Keratinocyte (primary cell): Measurements from ENCODE around the gene CEP170B. TPM values are rescaled to one million over a fixed set of nuclear protein-coding genes. Genes with fewer than 3 reads are reported as not detected.

Experiments
- DNase-seq: peaks from one replicate; pipeline ENCODE4 v3.0.0-alpha.2; 2011; ENCODE audit warnings: low read depth, missing footprints, low spot score
- FAIRE-seq: peaks from 2 replicates; lab custom pipeline; 2011; peaks lifted over from hg19 to GRCh38; lab: Jason Lieb, UNC
- H2AFZ ChIP-seq: 2 replicates; pipeline ENCODE4 v1.6.0; 2012; ENCODE audit warnings: low read length, control low read depth, inconsistent platforms; ENCODE audit not compliant: control insufficient read depth
- H3K27ac ChIP-seq: 2 replicates; pipeline ENCODE4 v1.5.1; 2011; ENCODE audit warnings: low read length; ENCODE audit not compliant: control insufficient read depth, insufficient read depth
- H3K27me3 ChIP-seq: 3 replicates; pipeline ENCODE4 v1.6.0; 2011; ENCODE audit warnings: low read length; ENCODE audit not compliant: control insufficient read depth, insufficient read depth; ENCODE audit errors: extremely low read depth
- H3K36me3 ChIP-seq, 2 experiments: 2 replicates in 1 of 2; 3 replicates in 1 of 2; pipeline ENCODE4 v1.5.1; 2011; ENCODE audit warnings: low read length in 2 of 2, mild to moderate bottlenecking in 1 of 2; ENCODE audit not compliant: control insufficient read depth in 2 of 2, insufficient read depth in 2 of 2; ENCODE audit errors: extremely low read depth in 1 of 2
- H3K4me1 ChIP-seq: 3 replicates; pipeline ENCODE4 v1.5.1; 2011; ENCODE audit warnings: low read length; ENCODE audit not compliant: control insufficient read depth, insufficient read depth; ENCODE audit errors: extremely low read depth
- H3K4me2 ChIP-seq: 3 replicates; pipeline ENCODE4 v1.6.0; 2011; ENCODE audit warnings: low read depth, low read length; ENCODE audit not compliant: control insufficient read depth, insufficient read depth; ENCODE audit errors: extremely low read depth
- H3K4me3 ChIP-seq, 3 experiments: fragments of 200-600 bp in 1 of 3; sonication (generic) in 1 of 3; 2 replicates in 2 of 3; 3 replicates in 1 of 3; pipeline ENCODE4 v1.5.1; 2011 to 2016; ENCODE audit warnings: low read length in 3 of 3, mild to moderate bottlenecking in 3 of 3, control low read depth in 2 of 3, inconsistent platforms in 1 of 3, low read depth in 1 of 3, mixed read lengths in 1 of 3, mixed run types in 1 of 3, moderate library complexity in 1 of 3; ENCODE audit not compliant: control insufficient read depth in 2 of 3, insufficient read depth in 2 of 3; ENCODE audit errors: extremely low read depth in 1 of 3
- H3K79me2 ChIP-seq: 2 replicates; pipeline ENCODE4 v1.6.0; 2012; ENCODE audit warnings: low read length; ENCODE audit not compliant: control insufficient read depth, insufficient read depth
- H3K9ac ChIP-seq: 3 replicates; pipeline ENCODE4 v1.6.0; 2011; ENCODE audit warnings: low read length; ENCODE audit not compliant: control insufficient read depth, insufficient read depth; ENCODE audit errors: extremely low read depth
- H3K9me1 ChIP-seq: 3 replicates; pipeline ENCODE4 v1.6.0; 2011; ENCODE audit warnings: low read length; ENCODE audit not compliant: control insufficient read depth, insufficient read depth; ENCODE audit errors: extremely low read depth
- H3K9me3 ChIP-seq: 2 replicates; pipeline ENCODE4 v1.5.1; 2012; ENCODE audit warnings: low read depth, low read length; ENCODE audit not compliant: control insufficient read depth
- H4K20me1 ChIP-seq: 3 replicates; pipeline ENCODE4 v1.6.0; 2011; ENCODE audit warnings: low read length; ENCODE audit not compliant: control insufficient read depth, insufficient read depth; ENCODE audit errors: extremely low read depth
- EZH2 ChIP-seq: IDR thresholded peaks from one replicate; pipeline ENCODE4 v1.6.1; 2012; ENCODE audit warnings: inconsistent platforms, mild to moderate bottlenecking, low read length, moderate library complexity
- dilution Hi-C: fragments of 300-500 bp; cut with MboI; formaldehyde crosslinking; loops from one replicate; pipeline ENCODE4 v1.7.0; 2020; ENCODE audit warnings: low sequenced_read_pairs; ENCODE audit not compliant: extremely low pct_ligation_motif_present
- polyA plus RNA-seq, 5 experiments: library from polyadenylated mRNA; depleted of rRNA in 3 of 5; stranded (reverse) in 3 of 5; stranded (forward) in 1 of 5; unstranded in 1 of 5; fragments of >200 nt; gene quantifications; 1 replicate in 1 of 5; 2 replicates in 3 of 5; 3 replicates in 1 of 5; pipeline versions ENCODE4 v1.2.1 to v1.2.3, GENCODE V29; 2011 to 2012; ENCODE audit warnings: missing spikeins in 2 of 5, low read depth in 1 of 5, low replicate concordance in 1 of 5
- TF ChIP-seq, protein P1 (sequence below), 3 experiments: IDR thresholded peaks in 1 of 3; conservative IDR thresholded peaks in 1 of 3; optimal IDR thresholded peaks in 1 of 3; 2 replicates in 2 of 3; 3 replicates in 1 of 3; pipeline versions ENCODE3 to v1.5.1; 2011; ENCODE audit warnings: low read length in 3 of 3, mild to moderate bottlenecking in 3 of 3, moderate library complexity in 2 of 3, control low read depth in 1 of 3, inconsistent platforms in 1 of 3; ENCODE audit not compliant: insufficient read depth in 2 of 3; ENCODE audit errors: extremely low read depth in 1 of 3

CEP170B gene
- polyA plus RNA-seq, 1 donor (not counting 4 experiments of a cell fraction or from before 2014, with no cell fraction given), result 8.7 TPM

DNA sequence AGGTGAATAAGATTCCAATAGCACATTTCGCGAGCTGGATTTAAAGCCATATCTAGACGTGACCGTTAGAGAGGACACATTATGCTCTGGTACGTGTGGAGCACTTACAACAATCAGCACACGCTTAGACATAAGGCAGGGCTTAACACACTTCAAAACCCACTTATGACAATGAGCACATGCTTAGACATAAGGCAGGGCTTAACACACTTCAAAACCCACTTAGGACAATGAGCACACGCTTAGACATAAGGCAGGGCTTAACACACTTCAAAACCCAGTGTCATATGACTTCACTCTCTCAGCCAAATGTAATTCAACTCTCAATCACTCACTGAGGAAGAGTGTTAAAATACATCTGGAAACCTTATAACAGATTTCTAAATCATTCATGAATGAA is 48.4 kb downstream of the CEP170B start:
- Histone ChIP-seq H3K9me3 (no peaks in the 10 kb centered on the region), H3K4me1 (no peaks in the 10 kb centered on the region), H3K27me3 (no peaks in the 10 kb centered on the region), H3K4me2 (no peak overlapping the region), H3K9me1 (no peaks in the 10 kb centered on the region), H3K79me2 (no peaks in the 10 kb centered on the region), H4K20me1 (no peaks in the 10 kb centered on the region), H3K36me3 (no peaks in the 10 kb centered on the region), H3K9ac (no peak overlapping the region), H3K27ac (no peak overlapping the region), H3K4me3 (no peak overlapping the region), H2AFZ (no peak overlapping the region)
- FAIRE-seq (no peak), DNase-seq (no peak)
- dilution Hi-C loops, result no loop called here
- TF ChIP-seq EZH2, result no peak
- TF ChIP-seq, protein P1, sequence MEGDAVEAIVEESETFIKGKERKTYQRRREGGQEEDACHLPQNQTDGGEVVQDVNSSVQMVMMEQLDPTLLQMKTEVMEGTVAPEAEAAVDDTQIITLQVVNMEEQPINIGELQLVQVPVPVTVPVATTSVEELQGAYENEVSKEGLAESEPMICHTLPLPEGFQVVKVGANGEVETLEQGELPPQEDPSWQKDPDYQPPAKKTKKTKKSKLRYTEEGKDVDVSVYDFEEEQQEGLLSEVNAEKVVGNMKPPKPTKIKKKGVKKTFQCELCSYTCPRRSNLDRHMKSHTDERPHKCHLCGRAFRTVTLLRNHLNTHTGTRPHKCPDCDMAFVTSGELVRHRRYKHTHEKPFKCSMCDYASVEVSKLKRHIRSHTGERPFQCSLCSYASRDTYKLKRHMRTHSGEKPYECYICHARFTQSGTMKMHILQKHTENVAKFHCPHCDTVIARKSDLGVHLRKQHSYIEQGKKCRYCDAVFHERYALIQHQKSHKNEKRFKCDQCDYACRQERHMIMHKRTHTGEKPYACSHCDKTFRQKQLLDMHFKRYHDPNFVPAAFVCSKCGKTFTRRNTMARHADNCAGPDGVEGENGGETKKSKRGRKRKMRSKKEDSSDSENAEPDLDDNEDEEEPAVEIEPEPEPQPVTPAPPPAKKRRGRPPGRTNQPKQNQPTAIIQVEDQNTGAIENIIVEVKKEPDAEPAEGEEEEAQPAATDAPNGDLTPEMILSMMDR (optimal IDR thresholded peaks at IDR 0.05 in 1 of 3, IDR thresholded peaks at IDR 0.05 in 1 of 3, conservative IDR thresholded peaks at IDR 0.05 in 1 of 3; ENCODE audit: extremely low read depth in 1 of 3, insufficient read depth in 2 of 3, low read length in 3 of 3), result no peak

DNA sequence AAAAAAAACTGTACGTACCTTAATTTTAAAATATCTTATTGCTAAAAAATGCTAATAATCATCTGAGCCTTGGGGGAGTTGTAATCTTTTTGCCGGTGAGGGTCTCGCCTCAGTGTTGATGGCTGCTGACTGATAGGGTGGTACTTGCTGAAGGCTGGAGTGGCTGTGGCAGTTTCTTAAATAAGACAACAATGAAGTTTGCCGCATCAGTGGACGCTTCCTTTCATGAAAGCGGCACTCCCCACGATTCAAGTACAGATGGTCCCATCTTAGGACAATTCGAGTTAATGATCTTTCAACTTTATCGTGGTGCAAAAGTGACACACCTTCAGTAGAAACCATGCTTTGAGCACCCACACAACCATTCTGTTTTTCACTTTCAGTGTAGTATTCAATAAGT is 52.0 kb downstream of the CEP170B start:
- TF ChIP-seq EZH2, result no peak
- TF ChIP-seq, protein P1 (optimal IDR thresholded peaks at IDR 0.05 in 1 of 3, IDR thresholded peaks at IDR 0.05 in 1 of 3, conservative IDR thresholded peaks at IDR 0.05 in 1 of 3; ENCODE audit: extremely low read depth in 1 of 3, insufficient read depth in 2 of 3, low read length in 3 of 3), result no peak
- no peak overlapping the region for H3K9ac ChIP-seq
- dilution Hi-C loops, result no loop called here

More for the DNA sequence above, 52.0 kb downstream of the CEP170B start:
- H3K9me1 ChIP-seq, result no peaks in the 10 kb centered on the region
- H3K9me3 ChIP-seq, result no peaks in the 10 kb centered on the region
- no peak for FAIRE-seq
- no peaks in the 10 kb centered on the region for H3K79me2 ChIP-seq
- no peak overlapping the region for H3K4me2 ChIP-seq
- H3K27me3 ChIP-seq, result no peaks in the 10 kb centered on the region
- H4K20me1 ChIP-seq, result no peaks in the 10 kb centered on the region
- H3K4me3 ChIP-seq, result no peak overlapping the region
- no peaks in the 10 kb centered on the region for H3K4me1 ChIP-seq
- no peaks in the 10 kb centered on the region for H3K36me3 ChIP-seq
- H2AFZ ChIP-seq, result no peak overlapping the region
- H3K27ac ChIP-seq, result no peak overlapping the region
- DNase-seq, result no peak
